ENCODE measurements around the gene ART3.

DNA sequence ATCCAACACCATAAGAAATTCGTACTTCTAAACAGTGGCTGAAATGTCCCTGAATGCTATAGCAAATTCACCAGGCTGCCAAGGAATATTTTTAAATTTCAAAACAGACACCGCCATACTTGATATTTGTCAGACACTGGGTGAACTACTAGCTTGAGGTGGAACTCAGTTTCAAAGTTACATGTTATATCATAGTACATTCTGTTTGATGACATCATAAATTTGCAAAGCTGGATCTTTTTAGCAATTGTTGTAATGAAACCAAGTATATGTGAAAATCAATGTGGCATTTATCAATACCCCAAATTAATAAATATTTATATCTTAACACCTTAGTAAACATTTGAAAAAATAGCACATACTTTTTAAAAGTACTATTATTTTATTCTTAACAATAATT, 14.2 kb downstream of the ART3 start:
- TF ChIP-seq CEBPB (IDR thresholded peaks at IDR 0.05): no peak
- no peak for TF ChIP-seq POLR2A (IDR thresholded peaks at IDR 0.05; ENCODE audit: low read length)
- TF ChIP-seq, protein P1, sequence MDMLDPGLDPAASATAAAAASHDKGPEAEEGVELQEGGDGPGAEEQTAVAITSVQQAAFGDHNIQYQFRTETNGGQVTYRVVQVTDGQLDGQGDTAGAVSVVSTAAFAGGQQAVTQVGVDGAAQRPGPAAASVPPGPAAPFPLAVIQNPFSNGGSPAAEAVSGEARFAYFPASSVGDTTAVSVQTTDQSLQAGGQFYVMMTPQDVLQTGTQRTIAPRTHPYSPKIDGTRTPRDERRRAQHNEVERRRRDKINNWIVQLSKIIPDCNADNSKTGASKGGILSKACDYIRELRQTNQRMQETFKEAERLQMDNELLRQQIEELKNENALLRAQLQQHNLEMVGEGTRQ (IDR thresholded peaks at IDR 0.05): no peak
- no peak for TF ChIP-seq MYC (IDR thresholded peaks at IDR 0.05; ENCODE audit: borderline replicate concordance, low read length)
- TF ChIP-seq, protein P2, sequence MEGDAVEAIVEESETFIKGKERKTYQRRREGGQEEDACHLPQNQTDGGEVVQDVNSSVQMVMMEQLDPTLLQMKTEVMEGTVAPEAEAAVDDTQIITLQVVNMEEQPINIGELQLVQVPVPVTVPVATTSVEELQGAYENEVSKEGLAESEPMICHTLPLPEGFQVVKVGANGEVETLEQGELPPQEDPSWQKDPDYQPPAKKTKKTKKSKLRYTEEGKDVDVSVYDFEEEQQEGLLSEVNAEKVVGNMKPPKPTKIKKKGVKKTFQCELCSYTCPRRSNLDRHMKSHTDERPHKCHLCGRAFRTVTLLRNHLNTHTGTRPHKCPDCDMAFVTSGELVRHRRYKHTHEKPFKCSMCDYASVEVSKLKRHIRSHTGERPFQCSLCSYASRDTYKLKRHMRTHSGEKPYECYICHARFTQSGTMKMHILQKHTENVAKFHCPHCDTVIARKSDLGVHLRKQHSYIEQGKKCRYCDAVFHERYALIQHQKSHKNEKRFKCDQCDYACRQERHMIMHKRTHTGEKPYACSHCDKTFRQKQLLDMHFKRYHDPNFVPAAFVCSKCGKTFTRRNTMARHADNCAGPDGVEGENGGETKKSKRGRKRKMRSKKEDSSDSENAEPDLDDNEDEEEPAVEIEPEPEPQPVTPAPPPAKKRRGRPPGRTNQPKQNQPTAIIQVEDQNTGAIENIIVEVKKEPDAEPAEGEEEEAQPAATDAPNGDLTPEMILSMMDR (IDR thresholded peaks at IDR 0.05): no peak
